ENCODE measurements around the gene TBC1D3B. TPM values are rescaled to one million over a fixed set of nuclear protein-coding genes. Genes with fewer than 3 reads are reported as not detected.
"Not testable (repeated sequence)": the region's sequence is repeated elsewhere in the genome, so short reads cannot be mapped to it uniquely, and the experiment has no call there.

Gene TBC1D3B
- 10 to 100 TPM; 11.0 to 23.4 (median 17.4) TPM for polyA plus RNA-seq (ENCODE audit: insufficient read depth in 1 of 5, insufficient read length in 5 of 5, low replicate concordance in 1 of 5)
- long read RNA-seq, donor 1, result 0 reads
- long read RNA-seq, donor 2, result 0 reads
- long read RNA-seq, donor 3, result 0 reads
- long read RNA-seq, donor 4, result 0 reads
- long read RNA-seq, donor 5, result 0 reads
- long read RNA-seq, donor 6, result 0 reads
- long read RNA-seq, donor 7, result 0 reads
- long read RNA-seq, donor 8, result 0 reads

DNA sequence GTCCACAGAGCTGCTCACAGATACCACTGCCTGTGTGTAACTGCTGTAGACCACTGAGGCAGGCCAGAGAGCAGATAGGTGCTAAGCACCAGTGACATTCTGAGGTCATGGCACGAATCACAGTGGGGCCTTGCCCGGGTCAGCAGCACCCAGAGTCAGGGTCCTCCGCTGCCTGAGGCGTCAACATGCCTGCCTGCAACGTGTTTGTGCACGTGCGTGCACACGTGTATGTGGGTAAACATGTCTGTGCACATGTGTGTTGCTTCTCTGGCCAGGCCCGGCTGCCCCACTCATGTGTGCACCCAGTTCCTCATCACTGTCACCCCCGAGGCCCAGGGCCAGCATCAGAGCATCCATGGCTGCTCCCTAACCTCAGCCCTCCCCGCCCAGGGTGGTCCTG, at the start of gene TBC1D3B:
Gene TBC1D3B (minus strand): TSS at position 101 of the 400 bp plus-strand sequence. CDS start 1,586 bp downstream, outside the sequence.
- not testable (repeated sequence) for DNase-seq

DNA sequence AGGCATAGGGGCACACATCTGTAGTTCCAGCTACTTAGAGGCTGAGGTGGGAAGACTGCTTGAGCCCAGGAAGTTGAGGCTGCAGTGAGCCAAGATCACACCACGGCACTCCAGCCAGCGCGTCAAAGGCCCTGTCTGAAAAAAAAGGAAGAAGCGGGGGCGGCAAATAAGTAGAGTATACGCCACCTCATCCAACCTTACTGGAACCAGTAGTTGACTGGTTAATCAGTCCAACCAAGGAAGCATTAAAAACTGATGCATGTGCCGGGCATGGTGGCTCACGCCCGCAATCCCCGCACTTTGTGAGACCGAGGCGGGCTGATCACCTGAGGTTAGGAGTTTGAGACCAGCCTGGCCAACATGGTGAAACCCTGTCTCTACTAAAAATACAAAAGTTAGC, 46.5 kb upstream of the TBC1D3B start:
- not testable (repeated sequence) for DNase-seq

DNA sequence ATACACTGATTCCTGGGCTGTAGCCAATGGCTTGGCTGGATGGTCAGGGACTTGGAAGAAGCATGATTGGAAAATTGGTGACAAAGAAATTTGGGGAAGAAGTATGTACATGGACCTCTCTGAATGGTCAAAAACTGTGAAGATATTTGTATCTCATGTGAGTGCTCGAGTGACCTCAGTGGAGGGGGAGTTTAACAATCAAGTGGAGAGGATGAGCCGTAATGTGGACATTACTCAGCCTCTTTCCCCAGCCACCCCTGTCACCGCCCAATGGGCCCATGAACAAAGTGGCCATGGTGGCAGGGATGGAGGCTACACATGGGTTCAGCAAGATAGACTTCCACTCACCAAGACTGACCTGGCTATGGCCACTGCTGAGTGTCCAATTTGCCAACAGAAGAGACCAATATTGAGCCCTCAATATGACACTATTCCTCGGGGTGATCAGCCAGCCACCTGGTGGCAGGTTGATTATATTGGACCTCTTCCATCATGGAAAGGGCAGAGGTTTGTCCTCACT, 45.2 kb upstream of the TBC1D3B start:
- DNase-seq, result not testable (repeated sequence)

DNA sequence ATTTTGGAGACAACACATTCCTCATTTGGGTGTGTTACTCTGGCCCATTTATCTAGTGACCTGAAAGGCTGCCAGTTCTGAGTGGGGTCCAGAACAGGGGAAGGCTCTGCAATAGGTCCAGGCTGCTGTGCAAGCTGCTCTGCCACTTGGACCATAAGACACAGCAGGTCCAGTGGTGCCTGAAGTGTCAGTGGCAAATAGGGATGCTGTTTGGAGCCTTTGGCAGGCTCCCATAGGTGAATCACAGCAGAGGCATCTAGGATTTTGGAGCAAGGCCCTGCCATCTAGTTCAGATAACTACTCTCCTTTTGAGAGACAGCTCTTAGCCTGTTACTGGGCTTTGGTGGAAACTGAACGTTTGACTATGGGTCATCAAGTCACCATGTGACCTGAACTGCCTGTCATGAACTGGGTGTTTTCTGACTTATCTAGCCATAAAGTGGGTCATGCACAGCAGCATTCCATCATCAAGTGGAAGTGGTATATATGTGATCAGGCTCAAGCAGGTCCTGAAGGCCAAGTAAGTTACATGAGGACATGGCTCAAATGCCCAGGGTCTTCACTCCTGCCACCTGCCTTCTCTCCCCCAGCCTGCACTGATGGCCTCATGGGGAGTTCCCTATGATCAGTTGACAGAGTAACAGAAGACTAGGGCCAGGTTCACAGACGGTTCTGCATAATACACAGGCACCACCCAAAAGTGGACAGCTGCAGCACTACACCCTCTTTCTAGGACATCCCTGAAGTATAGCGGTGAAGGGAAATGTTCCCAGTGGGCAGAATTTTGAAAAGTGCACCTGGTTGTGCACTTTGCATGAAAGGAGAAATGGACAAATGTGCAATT, 44.5 kb upstream of the TBC1D3B start:
- not testable (repeated sequence) for DNase-seq

DNA sequence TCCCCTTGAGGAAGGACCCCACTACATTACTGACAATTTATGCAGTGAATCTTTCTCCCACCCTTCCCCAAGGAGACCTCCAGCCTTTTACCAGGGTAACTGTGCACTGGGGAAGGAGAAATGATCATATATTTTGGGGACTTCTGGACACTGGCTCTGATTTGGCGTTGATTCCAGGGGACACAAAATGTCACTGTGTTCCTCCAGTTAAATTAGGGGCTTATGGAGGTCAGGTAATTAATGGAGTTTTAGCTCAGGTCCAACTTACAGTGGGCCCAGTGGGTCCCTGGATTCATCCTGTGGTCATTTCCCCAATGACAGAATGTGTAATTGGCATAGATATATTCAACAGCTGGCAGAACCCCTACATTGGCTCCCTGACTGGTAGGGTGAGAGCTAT, 43.1 kb upstream of the TBC1D3B start:
- DNase-seq, result not testable (repeated sequence)

DNA sequence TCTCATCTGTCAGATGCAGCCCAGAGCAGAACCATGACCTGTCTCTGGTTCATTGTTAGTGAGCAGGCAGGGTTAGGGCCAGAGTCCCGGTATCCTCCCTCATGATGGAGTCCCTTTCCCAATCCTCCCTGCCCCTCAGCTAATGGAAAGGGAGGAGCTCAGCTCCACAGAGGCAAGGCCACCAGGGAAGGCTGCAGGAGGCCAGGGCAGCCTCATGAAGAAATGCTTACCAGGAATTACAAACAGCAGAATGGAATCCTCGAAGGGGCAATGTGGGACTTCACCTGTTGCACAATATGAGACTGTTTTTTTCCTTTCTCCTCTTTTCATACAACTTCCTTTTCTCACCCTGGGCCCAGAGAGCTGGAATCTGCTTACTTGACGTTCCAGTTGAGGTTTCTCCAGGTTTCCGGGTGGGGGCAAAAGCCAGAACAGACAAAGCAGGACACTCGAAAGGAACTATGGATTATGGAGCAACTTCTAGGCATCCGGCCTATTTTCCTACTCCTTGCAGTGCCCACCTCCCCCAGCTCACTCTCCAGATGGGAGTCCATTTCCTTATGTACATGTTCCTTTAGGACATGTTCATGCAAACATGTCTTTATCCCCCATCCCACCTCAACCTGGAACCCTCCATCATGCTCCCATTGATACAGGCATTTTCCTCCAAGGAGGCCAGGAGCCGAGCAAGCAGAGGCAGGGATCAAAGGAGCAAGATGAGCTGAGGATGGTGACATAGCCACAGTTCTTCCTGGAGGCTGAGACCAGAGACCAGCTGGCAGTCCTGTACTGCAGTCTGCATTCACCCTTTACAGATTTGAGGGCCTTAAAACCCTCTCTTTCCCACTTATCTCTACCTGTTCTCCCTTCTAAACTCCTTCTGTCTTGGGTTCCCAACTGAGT, 39.2 kb upstream of the TBC1D3B start:
- DNase-seq, result not testable (repeated sequence)

DNA sequence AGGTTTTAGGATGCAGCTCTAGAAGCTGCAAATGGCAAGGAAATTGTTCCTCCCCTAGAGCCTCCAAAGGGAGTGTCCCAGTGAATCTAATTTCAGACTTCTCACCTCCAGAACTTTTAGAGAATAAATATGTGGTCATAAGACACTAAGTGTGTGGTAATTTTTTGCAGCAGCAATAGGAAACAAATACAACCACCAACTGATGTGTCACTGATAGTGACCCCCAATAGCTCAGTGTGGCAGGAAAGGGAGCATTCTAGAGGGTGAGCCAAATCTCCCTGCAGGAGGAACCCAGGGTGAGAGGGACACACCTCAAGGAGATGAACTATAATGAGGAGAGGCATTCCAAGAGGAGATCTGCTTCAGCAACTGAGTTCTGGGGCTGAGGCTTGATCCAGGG, 38.5 kb upstream of the TBC1D3B start:
- no peak for DNase-seq

DNA sequence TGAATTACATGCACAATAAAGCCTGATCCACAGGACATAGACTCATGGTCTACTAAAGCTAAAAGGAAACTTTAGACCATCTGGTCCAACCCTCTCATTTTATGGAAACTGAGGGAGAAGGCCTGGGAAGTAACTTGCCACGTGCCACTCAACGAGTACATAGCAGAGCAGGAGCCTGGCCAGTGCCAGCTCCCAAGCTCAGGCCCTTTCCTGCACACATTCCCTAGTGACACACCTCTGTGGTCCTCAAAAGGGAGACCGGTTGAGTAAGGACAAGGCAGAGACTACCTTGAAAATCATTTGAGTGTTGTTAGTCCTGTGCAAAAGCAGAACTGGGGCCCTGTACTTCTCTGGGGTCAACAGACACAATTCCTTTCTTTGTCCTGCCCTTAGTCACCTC, 37.3 kb upstream of the TBC1D3B start:
- DNase-seq, result no peak

DNA sequence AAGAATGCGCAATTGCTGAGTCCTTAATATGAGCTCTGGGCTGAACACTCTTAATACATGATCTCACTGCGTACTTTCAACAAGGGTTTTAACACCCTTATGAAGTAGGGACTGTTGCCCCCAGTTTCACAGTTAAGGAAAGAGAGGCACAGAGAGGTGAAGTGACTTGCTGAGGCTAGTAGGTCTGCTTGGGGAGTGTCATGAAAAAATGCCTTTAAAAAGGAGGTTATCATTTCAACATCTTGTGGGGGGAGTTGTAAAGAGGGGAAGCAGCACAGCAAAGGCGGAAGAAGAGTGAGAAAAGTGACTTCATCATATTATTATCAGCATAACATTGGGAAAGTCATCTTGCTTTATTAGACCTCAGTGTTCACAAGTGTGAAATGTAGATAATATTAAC, 36.5 kb upstream of the TBC1D3B start:
- no peak for DNase-seq

DNA sequence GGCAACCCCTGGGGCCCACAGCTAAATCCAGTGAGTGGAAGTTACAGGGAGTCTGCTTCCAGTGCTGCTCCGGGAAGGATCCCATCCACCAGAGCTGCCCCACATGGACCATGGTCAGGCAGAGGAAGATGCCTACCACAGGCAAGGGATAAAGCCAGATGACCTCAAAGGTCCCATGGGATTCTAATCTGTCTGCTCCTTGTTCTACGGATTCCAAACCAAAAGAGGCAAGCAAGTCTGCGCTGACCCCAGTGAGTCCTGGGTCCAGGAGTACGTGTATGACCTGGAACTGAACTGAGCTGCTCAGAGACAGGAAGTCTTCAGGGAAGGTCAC, 35.8 kb upstream of the TBC1D3B start:
- no peak for DNase-seq

DNA sequence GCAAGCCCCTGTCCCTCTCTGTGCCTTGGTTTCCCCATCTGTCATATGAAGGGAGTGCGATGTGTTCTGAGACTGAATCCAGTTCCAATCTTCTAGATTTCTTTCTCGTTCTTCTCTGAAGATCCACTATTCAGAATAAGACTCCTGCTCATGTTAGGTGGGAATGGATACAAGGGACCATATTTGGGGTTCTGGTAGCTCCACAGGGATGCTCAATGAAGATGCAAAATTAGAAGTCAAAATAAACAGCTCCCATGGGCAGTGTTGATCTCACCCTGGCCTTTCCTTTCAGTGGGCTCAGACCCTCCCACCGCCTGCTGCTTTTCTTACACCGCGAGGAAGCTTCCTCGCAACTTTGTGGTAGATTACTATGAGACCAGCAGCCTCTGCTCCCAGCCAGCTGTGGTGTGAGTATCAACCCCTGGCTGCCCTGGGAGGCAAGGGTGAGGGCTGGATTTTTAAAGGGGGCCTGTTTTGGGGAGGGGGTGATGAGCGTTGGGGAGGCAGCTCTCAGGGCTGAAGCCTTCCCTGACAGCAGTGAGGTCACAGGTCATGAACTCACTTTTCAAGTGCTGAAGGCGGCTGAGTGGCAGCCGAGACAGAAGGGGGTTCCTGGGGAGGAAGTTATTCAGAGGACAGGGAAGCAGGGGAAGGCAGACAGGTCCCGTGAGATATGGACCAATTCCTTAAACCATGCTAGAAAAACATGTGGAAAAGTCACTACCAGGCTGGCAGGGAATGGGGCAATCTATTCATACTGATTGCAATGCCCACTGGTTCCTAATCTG, 35.2 kb upstream of the TBC1D3B start:
- not testable (repeated sequence) for DNase-seq

DNA sequence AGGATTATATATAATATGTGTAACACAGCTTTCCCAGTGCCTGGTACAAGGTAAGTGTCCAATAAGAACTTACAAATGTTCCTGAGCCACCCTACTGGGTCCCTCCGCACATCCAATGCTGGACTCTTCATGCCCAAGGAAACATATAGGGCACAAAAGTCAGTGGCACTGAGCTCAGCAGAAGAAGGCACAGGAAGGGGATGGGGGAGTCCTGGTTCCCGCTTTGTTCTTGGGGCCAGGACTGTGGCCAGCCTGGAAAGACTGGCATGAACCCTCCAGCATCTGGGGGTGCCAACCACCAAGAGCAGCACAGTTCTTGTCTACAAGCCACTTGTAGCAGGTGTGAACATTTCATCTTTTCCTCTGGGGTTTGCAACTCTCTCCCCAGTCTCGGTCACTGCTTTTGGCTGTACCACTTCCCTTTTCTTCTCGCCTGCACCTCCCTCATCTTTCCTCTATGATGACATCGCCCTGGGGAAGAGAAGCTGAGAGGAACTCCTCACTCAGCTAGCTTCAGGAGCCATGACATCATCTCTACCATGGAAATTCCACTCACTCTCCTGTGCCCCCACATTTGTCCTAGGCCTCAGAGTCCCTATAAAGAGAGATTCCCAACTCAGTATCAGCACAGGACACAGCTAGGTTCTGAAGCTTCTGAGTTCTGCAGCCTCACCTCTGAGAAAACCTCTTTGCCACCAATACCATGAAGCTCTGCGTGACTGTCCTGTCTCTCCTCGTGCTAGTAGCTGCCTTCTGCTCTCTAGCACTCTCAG, 34.2 kb upstream of the TBC1D3B start, which contains the start of gene CCL4L2:
Gene CCL4L2 (plus strand): TSS at position 625 of the 773 bp plus-strand sequence.
- not testable (repeated sequence) for DNase-seq

DNA sequence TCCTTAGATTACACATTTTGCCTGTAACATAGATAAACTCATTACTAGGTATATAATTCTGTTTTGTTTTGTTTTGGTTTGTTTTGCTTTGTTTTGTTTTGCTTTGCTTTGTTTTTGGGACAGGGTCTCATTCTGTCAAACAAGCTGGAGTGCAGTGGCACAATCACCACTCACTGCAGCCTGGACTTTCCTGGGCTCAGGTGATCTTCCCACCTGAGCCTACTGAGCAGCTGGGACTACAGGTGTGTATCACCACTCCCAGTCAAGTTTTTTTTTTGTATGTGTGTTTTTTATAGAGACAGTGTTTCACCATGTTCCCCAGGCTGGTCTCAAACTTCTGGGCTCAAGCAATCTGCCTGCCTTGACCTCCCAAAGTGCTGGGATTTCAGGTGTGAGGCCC, 33.1 kb upstream of the TBC1D3B start:
- DNase-seq, result no peak

DNA sequence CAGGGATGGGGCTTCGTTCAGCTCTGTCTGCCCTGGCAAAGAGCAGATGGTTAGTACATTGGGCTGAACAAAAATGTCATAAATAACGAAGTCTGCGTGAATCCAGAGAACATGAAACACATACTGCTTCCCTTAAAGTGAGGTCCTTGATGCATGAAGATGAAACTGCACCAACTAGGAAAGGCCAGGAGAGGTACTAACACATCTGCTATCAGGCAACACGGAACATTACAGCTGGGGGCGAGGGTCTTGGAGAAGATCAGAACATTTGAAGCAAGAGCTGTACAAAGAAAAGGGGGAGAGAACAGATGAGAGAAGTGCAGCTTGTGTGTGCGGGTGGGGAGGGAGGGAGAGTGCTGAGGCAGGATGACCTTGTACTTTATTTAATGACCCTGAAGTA, 30.9 kb upstream of the TBC1D3B start:
- not testable (repeated sequence) for DNase-seq

DNA sequence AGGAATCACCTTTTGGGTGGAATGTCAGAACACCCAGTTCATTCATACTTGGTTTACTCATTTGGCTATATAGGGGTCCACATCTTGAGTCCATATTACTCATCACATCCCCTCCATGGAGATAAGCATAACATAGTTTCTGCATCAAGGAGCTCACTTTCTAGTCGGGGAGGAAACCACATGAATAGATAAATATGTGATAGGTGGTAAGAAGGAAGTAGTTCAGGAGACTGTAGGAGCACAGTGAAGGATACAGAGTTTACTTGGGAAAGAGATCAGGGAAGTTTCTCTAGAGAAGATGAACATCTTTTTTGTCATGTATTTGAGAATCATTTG, 30.0 kb upstream of the TBC1D3B start:
- not testable (repeated sequence) for DNase-seq

DNA sequence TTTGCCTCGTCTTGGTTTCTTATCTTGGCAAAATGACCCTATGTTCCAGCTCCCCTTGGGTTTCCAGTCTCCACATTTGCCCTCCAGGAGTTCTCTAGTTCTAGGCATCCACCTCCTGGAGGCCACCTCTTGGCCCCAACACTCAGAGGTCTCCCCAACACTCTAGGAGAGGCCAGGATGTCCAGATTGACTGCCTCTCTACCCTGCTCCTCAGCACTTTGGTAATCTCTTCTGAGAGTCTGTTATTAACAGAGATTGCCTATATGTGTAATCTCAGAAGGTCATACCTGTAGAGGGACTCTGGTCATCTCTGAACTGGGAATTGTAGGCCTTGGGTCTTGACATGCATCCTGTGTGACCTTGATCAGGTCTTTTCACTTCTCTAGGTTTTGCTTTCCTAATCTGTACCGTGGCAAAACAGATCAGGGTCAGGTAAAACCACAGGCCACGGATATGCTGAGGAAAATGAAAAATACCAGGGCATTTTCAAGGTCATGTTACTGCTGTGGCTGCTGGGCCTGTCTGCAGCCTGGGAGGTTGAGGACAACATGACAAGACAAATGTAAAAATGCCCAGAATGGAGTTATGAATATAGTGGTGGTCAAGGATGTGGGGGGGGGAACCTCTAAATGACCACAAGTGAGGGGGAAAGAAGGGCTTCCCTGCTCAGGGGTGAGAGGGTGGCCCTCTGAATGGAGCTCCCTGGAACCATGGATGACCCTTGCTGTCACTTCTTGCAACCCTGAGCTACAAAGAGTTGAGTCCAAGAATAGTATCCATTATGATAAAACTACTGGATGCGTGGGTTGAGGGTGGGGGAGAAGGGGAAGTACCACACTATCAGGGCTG, 29.4 kb upstream of the TBC1D3B start:
- DNase-seq, result no peak

DNA sequence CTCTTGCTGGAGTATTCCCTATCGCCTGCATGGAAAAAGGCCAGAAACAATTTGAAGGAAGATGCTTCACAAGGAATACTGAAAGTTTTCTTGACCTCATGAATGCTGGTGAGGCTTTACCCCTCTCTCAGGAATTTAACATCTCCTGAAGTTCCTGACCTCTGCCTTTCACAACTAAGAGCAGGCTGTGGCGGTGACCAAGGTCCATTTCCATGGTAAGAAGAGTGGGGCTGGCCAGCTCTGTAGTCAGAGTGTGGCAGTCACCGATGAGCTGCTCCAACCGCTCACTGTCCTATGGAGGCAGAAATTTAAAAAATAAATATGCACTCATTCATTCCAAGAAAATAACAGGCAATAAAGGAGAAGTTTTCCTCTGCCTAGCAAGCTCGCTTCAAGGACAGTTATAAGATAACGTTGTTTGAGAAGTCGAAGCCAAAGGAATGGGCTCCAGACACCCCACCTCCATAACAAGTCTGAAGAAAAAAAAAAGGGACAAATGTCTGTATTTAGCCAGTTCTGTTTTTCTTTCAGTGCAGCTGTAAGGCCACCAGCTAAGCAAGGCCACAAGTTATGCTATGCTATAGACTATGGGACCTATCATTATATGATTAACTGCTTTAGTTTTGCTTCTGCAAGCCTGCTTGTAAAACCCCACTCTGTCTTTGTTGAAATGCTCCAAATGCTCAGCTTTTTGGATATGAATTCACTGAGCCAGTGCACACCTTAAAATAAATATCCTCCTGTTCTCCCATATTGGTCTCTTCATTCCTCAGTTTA, 28.5 kb upstream of the TBC1D3B start:
- DNase-seq, result no peak

DNA sequence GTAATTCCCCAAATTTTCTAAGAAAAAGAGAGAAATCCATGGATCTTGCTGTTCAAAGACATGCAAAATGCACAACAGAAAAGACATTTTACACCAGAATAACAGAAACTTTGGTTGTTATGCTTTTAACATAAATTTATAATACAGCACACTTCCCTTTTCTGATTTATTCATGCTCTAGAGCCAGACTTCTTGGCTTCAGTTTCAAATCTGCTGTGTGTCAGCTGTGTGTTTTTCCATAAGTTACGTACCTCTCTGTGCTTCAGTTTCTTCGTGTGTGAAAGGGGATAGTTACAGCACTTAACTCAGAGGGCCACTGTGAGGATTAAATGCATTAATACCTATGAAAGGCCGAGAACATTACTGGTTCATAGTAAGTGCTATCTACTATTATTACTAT, 26.9 kb upstream of the TBC1D3B start:
- DNase-seq, result no peak

DNA sequence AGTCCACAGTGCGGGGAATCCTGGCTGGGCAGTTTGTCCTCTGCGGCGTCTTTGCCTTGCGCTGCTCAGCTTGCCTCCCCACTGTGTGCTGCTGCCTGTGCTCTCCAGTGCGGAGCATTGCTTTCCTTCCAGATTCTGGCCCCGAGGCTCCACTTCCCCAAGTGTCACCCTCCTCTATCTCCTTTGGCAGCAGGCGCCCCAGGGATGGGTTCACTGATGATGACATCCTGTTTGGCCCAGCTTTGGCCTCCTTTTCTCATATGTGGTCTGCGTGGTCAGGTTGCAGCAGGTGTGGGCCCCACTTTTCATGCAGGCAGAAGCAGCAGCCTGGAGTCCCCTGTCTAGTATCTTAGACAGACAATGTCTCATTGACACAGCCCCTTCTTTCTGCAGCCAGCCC, 25.1 kb upstream of the TBC1D3B start:
- not testable (repeated sequence) for DNase-seq

Measured in right lung (tissue), 10 donors.